ENCODE results near the gene C1QTNF5. TPM values are rescaled to one million over a fixed set of nuclear protein-coding genes. Genes with fewer than 3 reads are reported as not detected.

Gene C1QTNF5
- polyA plus RNA-seq, 1 donor = 23.2 TPM

- DNase-seq (ENCODE audit: low read depth) = no peak
Measured at GRCh38 chr11:119297938-119298337, 42.7 kb downstream of the C1QTNF5 start.

DNA sequence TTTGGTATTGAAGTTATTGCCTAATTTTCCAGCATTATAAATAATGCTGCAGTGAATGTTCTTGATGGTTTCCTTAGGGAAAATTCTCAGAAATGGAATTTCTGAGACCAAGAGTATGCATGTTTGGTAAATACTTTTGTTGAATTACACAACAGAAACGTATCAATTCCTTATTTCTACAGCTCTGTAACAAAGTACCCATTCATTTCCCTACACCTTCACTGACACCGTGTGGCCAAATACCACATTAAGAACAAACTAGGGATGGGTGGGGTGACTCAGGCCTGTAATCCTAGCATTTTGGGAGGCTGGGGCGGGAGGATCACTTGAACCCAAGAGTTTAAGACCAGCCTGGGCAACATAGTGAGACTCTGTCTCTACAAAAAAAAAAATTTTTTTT is 45.5 kb downstream of the C1QTNF5 start:
- DNase-seq (ENCODE audit: low read depth) = no peak

DNA sequence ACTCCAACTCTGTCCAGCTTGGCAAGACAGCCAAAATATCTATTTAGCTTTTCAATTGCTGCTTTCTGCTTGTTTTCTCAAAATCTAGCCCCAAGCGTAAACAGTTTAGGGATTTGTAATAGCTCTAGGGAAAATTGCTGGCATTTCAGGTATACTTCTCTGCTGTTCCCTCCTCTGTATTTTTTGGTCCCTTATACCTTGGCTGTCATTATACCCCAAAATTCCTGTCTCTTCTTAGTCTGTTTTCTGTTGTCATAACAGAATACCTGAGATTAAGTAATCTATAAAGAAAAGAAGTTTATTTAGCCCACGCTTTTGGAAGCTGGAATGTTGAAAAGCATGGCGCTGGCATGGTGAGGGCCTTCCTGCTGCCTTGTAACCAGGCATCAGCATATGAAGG is 47.2 kb downstream of the C1QTNF5 start:
- no peak for DNase-seq (ENCODE audit: low read depth)

DNA sequence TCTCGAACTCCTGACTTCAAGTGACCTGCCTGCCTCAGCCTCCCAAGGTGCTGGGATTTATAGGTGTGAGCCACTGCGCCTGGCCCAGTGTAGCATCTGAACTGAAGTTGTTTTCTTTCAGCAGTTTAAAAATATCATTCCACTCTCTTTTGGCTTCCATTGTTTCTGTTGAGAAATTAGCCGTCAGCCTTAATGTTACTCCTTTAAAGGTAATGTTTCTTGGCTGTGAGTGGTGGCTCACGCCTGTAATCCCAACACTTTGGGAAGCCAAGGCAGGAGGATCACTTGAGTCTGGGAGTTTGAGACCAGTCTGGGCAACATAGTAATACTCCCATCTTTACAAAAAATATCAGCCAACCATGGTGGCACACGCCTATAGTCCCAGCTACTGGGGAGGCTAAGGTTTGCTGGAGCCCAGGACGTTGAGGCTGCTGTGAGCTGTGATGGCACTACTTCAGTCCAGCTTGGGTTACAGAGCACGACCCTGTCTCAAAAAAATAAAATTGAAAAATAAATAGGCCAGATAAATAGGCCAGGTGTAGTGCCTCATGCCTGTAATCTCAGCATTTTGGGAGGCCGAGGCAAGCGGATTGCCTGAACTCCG is 49.7 kb downstream of the C1QTNF5 start:
- DNase-seq (ENCODE audit: low read depth) = no peak

Other genes starting within 250 kb of the C1QTNF5 start
- gene DPAGT1, start 239.0 kb downstream of the C1QTNF5 start, polyA plus RNA-seq (ENCODE audit: insufficient read length) = 26.3 TPM
- 6.5 TPM for gene C2CD2L, start 233.5 kb downstream of the C1QTNF5 start, polyA plus RNA-seq (ENCODE audit: insufficient read length)
- 20.2 TPM for gene HINFP, start 219.3 kb downstream of the C1QTNF5 start, polyA plus RNA-seq (ENCODE audit: insufficient read length)
- 0.14 TPM for gene ABCG4, start 191.8 kb downstream of the C1QTNF5 start, polyA plus RNA-seq (ENCODE audit: insufficient read length)
- 11.6 TPM for gene NLRX1, start 172.2 kb downstream of the C1QTNF5 start, polyA plus RNA-seq (ENCODE audit: insufficient read length)
- 0.19 TPM for gene NHERF4, start 155.4 kb downstream of the C1QTNF5 start, polyA plus RNA-seq (ENCODE audit: insufficient read length)
- 11.4 TPM for gene CBL, start 134.5 kb downstream of the C1QTNF5 start, polyA plus RNA-seq (ENCODE audit: insufficient read length)
- gene MCAM, start 23.8 kb downstream of the C1QTNF5 start, polyA plus RNA-seq (ENCODE audit: insufficient read length) = 223 TPM
- gene RNF26, start 6.4 kb downstream of the C1QTNF5 start, polyA plus RNA-seq (ENCODE audit: insufficient read length) = 13.0 TPM
- gene MFRP, start 5.8 kb upstream of the C1QTNF5 start, polyA plus RNA-seq (ENCODE audit: insufficient read length) = not detected
- gene USP2, start 40.8 kb upstream of the C1QTNF5 start, polyA plus RNA-seq (ENCODE audit: insufficient read length) = 62.9 TPM
- 108 TPM for gene THY1, start 82.3 kb upstream of the C1QTNF5 start, polyA plus RNA-seq (ENCODE audit: insufficient read length)